ENCODE results near the gene USP20. TPM values are rescaled to one million over a fixed set of nuclear protein-coding genes. Genes with fewer than 3 reads are reported as not detected.

The USP20 gene
- total RNA-seq, 2 experiments from 2014 or later = 52.2 to 54.2 TPM

DNA sequence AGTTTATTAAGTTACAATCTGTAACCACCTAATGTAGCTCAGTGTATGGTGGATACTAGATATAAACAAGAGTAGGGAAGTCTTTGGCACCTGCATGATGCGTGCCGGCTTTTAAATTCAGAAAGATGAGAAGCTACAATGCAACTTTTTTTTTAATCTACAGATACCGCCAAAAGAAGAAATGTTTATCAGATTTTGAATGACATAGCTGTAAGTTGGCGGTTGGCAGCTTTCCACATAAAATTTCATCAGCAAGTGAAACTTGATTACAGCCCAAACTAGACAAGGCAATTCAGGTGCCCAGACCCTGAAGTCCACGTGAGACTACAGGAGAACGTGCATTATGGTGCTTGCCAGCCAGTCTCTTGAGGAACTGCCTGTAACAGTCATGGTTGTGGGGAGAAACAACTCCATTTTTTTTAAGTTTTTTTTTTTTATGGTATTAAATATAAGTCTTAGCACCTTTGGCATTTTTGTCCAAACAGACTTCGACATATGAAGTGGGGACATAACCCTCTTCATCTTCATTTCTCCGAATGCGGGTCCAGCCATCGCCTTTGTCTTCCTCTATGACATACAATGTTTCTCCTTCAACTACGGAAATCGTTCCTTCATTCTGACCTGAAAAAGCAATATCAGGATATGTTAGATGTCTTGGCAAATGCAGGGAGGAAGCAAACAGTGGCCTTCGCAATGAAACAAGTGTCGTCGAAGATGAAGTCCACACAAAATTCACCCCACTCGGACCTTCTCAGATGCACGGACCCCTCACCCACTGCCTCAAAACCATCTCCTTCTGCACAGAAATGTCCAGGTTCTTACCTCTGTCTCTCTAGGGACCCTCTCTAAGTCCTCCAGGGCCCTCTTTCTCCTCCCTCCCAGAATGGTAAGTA lies 60.4 kb downstream of the USP20 start:
- CTCF ChIA-PET = interaction anchor here (1.0 kb wide), 1 partner anchor 51 kb away, joined by 4 read pairs; no protein-coding TSS in a partner anchor
- POLR2A ChIA-PET = interaction anchor here (0.5 to 1.0 kb wide), 4 partner anchors 9 to 293 kb away, joined by 3 to 7 read pairs (median 4); partner anchors contain the start of gene FNBP1

DNA sequence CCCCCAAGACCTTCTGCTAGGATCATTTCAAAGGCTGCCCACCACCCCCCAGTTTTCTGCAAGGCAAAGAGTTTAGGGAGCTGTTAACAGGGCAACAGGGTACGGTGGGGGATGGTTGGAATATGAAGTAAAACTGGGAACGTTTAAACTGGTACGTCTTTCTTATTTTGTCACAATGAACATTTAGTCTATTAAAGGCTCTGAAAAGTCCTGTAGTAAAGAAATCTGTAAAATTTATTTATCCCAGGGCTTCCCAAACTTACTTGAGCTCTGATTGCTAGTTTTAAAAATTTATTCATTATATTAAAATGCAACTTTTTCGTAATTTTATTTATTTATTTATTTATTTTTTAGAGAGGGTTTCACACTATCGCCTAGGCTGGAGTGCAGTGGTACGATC lies 62.0 kb downstream of the USP20 start:
- ChIA-PET POLR2A (interaction anchor here (0.6 kb wide), 1 partner anchor 142 kb away, joined by 7 read pairs; no protein-coding TSS in a partner anchor), CTCF (interaction anchor here (0.9 kb wide), 1 partner anchor 201 kb away, joined by 3 read pairs; no protein-coding TSS in a partner anchor)

DNA sequence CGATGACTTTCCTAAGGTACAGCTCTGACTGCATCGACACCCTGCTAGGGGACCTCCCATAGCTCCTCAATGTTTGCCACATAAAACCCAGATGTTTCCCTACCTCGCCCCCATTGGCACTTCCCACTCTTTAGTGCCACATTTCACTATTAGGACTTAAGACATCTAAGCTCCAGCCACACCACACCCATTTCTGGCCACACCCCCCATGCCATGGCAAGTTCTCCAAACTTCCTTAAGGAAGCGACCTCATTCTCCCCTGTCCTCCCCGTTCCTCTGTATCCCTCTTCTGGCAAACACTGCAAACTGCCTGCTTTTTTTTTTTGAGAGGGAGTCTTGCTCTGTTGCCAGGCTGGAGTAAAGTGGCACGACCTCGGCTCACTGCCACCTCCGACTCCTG lies 62.9 kb downstream of the USP20 start:
- ChIA-PET CTCF (interaction anchor here (0.9 kb wide), 1 partner anchor 201 kb away, joined by 3 read pairs; no protein-coding TSS in a partner anchor), POLR2A (interaction anchor here (0.6 kb wide), 1 partner anchor 58 kb away, joined by 3 read pairs; no protein-coding TSS in a partner anchor)

- ChIA-PET POLR2A (no interaction called here), CTCF (no interaction called here)
These were observed 64.4 kb downstream of the USP20 start for GRCh38 chr9:129899620-129900019.

DNA sequence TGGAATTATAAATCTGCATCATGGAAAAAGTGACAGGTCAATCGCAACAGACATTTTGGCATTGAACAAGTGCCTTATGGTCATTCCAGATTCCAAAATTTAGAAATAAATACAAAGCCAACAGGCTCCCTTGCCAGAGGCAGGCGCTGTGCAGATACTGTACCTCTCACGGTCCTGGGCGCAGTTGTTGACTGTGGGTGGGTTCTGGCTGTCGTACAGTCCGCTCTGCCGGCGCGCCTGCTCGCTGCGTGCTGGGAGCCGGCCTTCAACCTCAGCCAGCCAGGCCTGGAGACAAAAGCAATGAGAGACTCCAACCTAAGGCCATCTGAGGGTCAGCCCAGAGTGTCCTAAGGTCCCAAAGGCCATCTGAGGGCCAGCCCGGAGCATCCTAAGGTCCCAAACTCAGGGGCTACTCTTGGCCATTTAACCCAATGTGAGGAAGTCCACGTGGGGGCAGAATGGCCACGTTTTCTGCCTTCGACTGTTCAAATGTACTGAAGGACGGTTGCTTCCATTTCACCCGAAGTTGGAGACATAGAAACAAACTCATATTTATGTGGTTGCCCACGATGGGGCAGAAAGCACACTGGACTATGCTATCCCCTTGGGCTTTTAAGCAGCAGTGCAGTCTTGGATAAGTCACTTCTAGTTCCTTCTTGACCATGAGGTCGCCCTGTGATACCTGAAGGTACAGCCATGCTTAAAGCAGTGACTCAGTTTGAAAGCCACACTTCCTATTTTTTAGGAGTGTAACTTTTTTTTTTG lies 65.2 kb downstream of the USP20 start:
- ChIA-PET CTCF (no interaction called here), POLR2A (no interaction called here)

DNA sequence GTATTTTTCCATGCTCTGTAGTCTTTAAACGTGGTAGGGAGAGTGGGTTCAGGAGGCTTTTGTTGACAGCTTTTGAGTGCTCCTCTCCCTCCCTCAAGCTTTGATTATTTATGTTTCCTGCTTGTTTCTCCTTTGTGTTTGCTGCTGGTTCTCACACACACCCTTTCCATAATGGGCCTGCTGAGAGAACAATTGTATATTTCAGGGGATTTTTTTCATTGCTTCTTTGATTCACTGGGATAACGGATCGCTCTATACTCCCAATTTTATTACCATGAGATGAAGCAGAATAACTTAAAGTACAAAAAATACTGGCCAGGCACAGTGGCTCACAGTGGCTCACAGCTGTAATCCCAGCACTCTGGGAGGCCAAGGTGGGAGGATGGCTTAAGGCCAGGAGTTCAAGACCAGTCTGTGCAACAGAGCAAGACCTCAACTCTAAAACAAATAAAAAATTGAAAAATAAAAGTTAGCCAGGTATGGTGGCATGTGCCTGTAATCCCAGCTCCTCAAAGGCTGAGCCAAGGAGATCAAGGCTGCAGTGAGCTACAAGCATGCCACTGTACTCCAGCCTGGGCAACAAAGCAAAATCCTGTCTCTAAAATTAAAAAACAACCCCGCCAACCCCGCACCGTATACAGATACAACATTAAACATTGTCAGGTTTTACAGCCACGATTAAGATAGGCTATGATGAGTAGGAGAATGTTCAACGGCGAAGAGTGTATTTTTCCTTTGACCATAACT lies 66.9 kb downstream of the USP20 start:
- POLR2A ChIA-PET = interaction anchor here (0.6 kb wide), 1 partner anchor 1031 kb away, joined by 4 read pairs; no protein-coding TSS in a partner anchor

DNA sequence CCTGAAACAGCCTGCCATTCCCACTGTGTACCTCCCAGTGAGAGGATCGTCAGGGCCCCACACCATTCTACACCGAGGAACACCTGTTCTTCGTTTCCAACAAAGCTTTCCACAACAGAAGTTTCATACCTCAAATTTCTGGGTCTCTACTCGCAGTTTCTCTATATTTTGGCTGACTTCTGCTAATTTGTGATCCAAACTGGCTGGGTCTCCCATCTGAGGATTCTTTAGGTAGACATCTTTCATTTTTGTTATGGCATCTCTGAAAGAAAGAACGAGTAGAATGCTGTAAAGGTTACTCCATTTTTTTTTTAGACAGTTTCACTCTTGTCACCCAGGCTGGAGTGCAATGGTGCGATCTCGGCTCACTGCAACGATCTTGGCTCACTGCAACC lies 67.5 kb downstream of the USP20 start:
- ChIA-PET CTCF (no interaction called here), POLR2A (interaction anchor here (0.5 kb wide), 1 partner anchor 10 kb away, joined by 9 read pairs; no protein-coding TSS in a partner anchor)

More for the DNA sequence above, 66.9 kb downstream of the USP20 start:
- CTCF ChIA-PET = interaction anchor here (0.9 kb wide), 1 partner anchor 14 kb away, joined by 3 read pairs; no protein-coding TSS in a partner anchor

DNA sequence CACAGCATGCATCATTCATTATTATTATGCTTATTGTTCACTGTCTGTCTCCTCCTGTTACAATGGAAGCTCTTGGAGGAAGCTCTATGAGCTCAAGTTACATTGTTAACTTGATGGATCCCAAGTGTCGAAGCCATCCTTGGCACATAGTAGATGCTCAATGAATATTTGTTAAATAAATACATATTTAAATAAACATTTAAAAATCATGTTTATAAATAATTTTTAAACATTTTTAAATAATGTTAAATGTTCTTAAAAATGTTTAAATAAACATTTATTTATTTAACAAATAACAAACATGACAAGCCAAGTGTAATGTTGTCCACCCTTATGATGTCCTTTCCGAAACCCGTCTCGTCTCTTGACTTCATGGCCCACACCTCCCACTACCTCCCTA lies 69.5 kb downstream of the USP20 start:
- POLR2A ChIA-PET = interaction anchor here (0.9 kb wide), 1 partner anchor 28 kb away, joined by 3 read pairs; no protein-coding TSS in a partner anchor
- CTCF ChIA-PET = interaction anchor here (1.6 to 1.7 kb wide), 2 partner anchors 10 to 20 kb away, joined by 4 to 9 read pairs; no protein-coding TSS in a partner anchor

DNA sequence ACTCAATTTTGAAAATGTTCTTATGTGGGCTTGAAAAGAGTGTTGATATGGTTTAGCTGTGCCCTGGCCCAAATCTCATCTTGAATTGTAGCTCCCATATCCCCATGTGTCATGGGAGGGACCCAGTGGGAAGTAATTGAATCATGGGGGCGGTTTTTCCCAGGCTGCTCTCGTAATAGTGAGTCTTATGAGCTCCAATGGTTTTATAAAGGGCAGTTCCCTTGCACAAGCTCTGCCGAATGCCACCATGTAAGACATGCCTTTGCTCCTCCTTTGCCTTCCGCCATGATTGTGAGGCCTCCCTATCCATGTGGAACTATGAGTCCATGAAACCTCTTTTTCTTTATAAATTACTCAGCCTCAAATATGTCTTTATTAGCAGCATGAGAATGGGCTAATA lies 71.0 kb downstream of the USP20 start:
- POLR2A ChIA-PET = interaction anchor here (0.6 kb wide), 1 partner anchor 72 kb away, joined by 3 read pairs; no protein-coding TSS in a partner anchor
- CTCF ChIA-PET = no interaction called here

DNA sequence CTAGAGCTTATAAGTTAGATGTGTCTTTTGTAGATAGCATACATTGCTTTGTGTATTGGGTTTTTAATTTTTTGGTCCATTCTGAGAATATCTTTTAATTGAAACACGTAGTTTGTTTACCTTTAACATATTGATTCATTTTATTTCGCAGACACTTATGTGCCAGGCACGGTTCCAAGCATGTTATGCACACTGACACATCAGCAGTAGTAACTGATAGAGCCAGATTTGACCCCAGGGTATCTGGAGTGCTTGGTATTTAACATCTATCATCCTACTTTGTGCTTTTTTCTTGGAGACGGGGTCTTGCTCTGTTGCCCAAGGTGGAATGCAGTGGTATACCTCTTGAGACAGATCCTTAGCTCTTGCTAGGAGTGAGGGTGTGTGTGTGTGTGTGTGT lies 71.9 kb downstream of the USP20 start:
- CTCF ChIA-PET = interaction anchor here (0.6 kb wide), 1 partner anchor 22 kb away, joined by 3 read pairs; no protein-coding TSS in a partner anchor
- POLR2A ChIA-PET = interaction anchor here (0.6 to 0.7 kb wide), 3 partner anchors 8 to 44 kb away, joined by 3 to 7 read pairs (median 3); no protein-coding TSS in a partner anchor

GRCh38 chr9:129908906-129909305 lies 73.6 kb downstream of the USP20 start:
- ChIA-PET CTCF (no interaction called here), POLR2A (no interaction called here)

DNA sequence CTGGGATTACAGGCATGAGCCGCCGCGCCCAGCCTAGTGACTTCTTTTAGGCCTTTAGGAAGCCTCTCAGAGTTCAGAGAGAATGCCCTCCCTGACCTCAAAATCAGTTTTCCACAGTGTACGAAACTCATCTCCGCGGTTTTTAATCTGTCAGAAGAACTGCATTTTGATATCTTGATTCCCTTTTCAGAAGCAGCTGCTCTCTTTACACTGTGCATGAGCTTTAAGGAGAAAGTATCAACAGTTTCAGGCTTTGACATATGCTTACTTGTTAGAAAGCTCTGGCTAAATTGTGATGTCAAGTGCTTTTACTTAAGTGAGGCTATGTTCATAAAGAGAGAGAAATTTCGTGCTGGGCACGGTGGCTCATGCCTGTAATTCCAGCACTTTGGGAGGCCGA lies 74.6 kb downstream of the USP20 start:
- POLR2A ChIA-PET = interaction anchor here (0.6 to 0.8 kb wide), 2 partner anchors 35 to 126 kb away, joined by 3 read pairs; no protein-coding TSS in a partner anchor
- CTCF ChIA-PET = interaction anchor here (0.9 to 1.0 kb wide), 2 partner anchors 18 to 124 kb away, joined by 3 to 4 read pairs; no protein-coding TSS in a partner anchor

- POLR2A ChIA-PET = interaction anchor here (0.5 to 0.8 kb wide), 2 partner anchors 8 to 34 kb away, joined by 3 read pairs; no protein-coding TSS in a partner anchor
These were observed 75.6 kb downstream of the USP20 start for GRCh38 chr9:129910628-129911567.

DNA sequence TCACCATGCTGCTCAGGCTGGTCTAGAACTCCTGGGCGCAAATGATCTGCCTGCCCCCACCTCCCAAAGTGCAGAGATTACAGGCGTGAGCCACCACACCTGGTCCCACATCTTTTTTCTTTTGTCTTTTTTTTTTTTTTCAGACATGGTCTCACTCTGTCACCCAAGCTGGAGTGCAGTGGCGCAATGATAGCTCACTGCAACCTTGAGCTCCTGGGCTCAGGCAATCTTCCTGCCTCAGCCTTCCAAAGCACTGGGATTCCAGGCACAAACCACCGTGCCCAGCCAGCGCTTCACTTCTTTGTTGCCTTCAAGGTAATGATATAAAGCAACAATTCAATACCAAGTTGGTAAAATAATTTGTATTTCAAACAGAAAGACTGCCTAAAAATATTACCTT lies 78.8 kb downstream of the USP20 start:
- POLR2A ChIA-PET = interaction anchor here (0.5 kb wide), 1 partner anchor 43 kb away, joined by 3 read pairs; no protein-coding TSS in a partner anchor

More at GRCh38 chr9:129910628-129911567, 75.6 kb downstream of the USP20 start:
- CTCF ChIA-PET = interaction anchor here (0.6 to 1.0 kb wide), 4 partner anchors 19 to 690 kb away, joined by 3 to 4 read pairs (median 3); no protein-coding TSS in a partner anchor

DNA sequence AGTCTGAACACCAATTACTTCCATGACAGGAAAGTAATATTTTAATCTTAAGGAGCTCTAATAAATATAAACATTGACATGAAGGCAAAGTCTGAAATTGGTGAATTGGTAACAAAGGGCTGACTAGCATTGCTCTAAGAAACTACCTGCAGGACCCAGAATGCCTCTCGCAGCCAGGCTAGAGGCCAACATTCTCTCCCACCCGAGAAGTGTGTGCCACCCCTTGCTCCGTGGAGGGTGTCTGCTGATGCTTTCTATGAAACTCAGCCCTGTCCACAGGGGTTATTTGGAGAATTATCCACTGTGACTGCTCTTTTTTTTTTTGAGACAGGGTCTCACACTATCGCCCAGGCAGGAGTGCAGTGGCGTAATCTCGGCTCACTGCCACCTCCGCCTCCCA lies 81.4 kb downstream of the USP20 start:
- POLR2A ChIA-PET = no interaction called here
- CTCF ChIA-PET = interaction anchor here (0.8 kb wide), 1 partner anchor 54 kb away, joined by 3 read pairs; no protein-coding TSS in a partner anchor

More for the DNA sequence above, 78.8 kb downstream of the USP20 start:
- CTCF ChIA-PET = interaction anchor here (1.7 to 2.2 kb wide), 2 partner anchors 9 to 44 kb away, joined by 5 to 9 read pairs; no protein-coding TSS in a partner anchor

- ChIA-PET POLR2A (interaction anchor here (0.6 kb wide), 1 partner anchor 8 kb away, joined by 3 read pairs; no protein-coding TSS in a partner anchor), CTCF (no interaction called here)
These were observed 83.2 kb downstream of the USP20 start for GRCh38 chr9:129918296-129918950.

DNA sequence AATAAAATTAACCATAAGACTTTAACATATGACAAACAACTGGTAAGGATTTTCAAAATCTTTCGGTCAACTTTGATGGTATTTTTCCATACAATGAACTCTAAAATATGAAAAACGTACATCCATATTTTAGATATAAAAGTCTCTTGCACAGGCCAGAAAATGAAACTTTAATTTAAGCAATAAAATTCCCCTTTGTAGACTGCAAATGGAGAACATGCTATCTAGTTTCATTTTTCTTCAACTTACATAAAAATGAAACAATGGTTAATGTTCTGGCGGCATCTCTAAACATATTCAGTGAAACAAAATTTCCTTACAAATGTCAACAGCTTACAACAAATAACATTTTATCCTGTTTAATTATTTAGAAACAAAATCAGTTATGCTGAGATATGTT lies 84.0 kb downstream of the USP20 start:
- ChIA-PET CTCF (no interaction called here), POLR2A (no interaction called here)
